SK-N-MC (cell line): ENCODE measurements around the gene MPG.

ENCODE experiments used
- DNase-seq: peaks from one replicate; pipeline ENCODE4 v3.0.0-alpha.2; 2011; ENCODE audit warnings: low read depth, low spot score
- H3K27ac ChIP-seq: fragments of 200-600 bp; sonication (generic); 2 replicates; pipeline ENCODE4 v1.5.1; 2016; ENCODE audit warnings: mixed run types
- H3K36me3 ChIP-seq: fragments of 200-600 bp; sonication (generic); 2 replicates; pipeline ENCODE4 v1.6.1; 2017; ENCODE audit warnings: antibody characterized with exemption, low read length, mixed read lengths; ENCODE audit not compliant: insufficient read depth
- H3K4me3 ChIP-seq: fragments of 200-600 bp; sonication (generic); 2 replicates; pipeline ENCODE4 v1.5.1; 2016
- H3K9ac ChIP-seq: fragments of 200-600 bp; sonication (generic); 2 replicates; pipeline ENCODE4 v1.8.0; 2017; ENCODE audit warnings: mixed run types, mixed read lengths; ENCODE audit not compliant: insufficient read length
- H3K9me3 ChIP-seq: fragments of 200-600 bp; sonication (generic); 2 replicates; pipeline ENCODE4 v1.6.1; 2017; ENCODE audit warnings: low read depth, mild to moderate bottlenecking, antibody characterized with exemption, low read length, moderate library complexity, mixed read lengths
- EZH2 ChIP-seq: fragments of 200-600 bp; sonication (generic); IDR thresholded peaks from one replicate; pipeline ENCODE4 v1.6.1; 2017; ENCODE audit warnings: antibody characterized with exemption
- FOXP2 ChIP-seq: optimal IDR thresholded peaks from 2 replicates; pipeline ENCODE3; 2011; ENCODE audit warnings: mild to moderate bottlenecking, moderate library complexity; ENCODE audit not compliant: insufficient read depth; ENCODE audit errors: extremely low read length, control extremely low read depth
- POLR2AphosphoS5 ChIP-seq: IDR thresholded peaks from 2 replicates; pipeline ENCODE4 v1.6.1; 2012; ENCODE audit warnings: mild to moderate bottlenecking, low read depth, low read length, borderline replicate concordance

The MPG gene

DNA sequence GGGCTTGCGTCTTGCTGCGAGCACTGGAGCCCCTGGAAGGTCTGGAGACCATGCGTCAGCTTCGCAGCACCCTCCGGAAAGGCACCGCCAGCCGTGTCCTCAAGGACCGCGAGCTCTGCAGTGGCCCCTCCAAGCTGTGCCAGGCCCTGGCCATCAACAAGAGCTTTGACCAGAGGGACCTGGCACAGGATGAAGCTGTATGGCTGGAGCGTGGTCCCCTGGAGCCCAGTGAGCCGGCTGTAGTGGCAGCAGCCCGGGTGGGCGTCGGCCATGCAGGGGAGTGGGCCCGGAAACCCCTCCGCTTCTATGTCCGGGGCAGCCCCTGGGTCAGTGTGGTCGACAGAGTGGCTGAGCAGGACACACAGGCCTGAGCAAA is 7.4 kb downstream of the MPG start:
- H3K9ac ChIP-seq = no peak overlapping the region
- peaks cover 6% of the 10 kb centered on the region; the same call in 1 of the 2 replicates for H3K36me3 ChIP-seq
- H3K9me3 ChIP-seq = no peaks in the 10 kb centered on the region
- no peak for DNase-seq
- H3K27ac ChIP-seq = no peak overlapping the region
- no peak overlapping the region for H3K4me3 ChIP-seq
- TF ChIP-seq FOXP2 (no peak), EZH2 (no peak), POLR2AphosphoS5 (no peak)

DNA sequence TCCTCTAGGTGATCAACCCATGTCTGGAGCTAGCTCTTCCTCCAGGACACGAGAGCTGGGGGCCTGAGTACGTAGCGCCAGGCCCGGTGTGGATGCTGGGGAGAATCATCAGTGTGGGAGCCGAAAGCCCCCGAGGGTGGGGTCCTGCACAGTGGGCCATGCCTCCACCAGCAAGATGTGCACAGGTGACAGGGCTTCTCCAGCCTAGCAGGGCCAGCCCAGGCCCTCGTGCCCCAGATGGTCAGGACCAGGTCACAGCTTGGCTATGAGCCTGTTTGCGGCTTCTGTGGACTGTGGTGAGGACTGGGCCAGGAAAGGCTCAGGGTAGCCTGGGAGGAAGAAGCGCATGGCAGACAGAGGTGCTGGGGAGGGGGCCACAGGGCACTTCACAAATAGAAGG is 7.8 kb downstream of the MPG start:
- Histone ChIP-seq H3K9ac (no peak overlapping the region), H3K36me3 (peaks cover 6% of the 10 kb centered on the region; the same call in 1 of the 2 replicates), H3K4me3 (no peak overlapping the region), H3K9me3 (no peaks in the 10 kb centered on the region), H3K27ac (no peak overlapping the region)
- DNase-seq = no peak
- no peak for TF ChIP-seq POLR2AphosphoS5
- no peak for TF ChIP-seq FOXP2

DNA sequence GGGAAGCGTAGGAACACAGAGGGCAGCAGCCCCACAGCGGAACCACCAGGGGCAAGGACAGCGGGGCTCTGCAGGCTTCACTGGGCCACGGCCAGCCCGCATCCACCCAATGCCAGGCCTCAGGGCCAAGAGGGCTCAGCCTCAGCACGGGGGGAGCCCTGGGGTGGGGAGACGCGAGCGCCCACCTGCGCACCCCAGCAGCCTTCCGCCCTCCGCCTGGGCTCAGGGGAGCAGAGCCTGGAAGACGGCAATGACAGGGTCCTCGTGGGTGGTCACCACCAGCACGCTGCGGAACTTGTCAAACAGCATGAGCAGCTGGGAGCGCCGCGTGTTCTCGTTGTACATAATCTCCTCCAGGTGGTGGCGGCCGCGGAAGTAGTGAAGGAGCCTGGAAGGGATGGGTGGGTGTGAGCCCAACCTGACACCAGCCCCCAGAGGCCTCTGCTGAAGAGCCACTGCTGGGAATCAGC is 8.5 kb downstream of the MPG start:
- H3K9ac ChIP-seq = no peak overlapping the region
- TF ChIP-seq EZH2 (no peak), POLR2AphosphoS5 (no peak), FOXP2 (no peak)
- no peak for DNase-seq
- no peaks in the 10 kb centered on the region for H3K9me3 ChIP-seq
- H3K36me3 ChIP-seq = peaks cover 6% of the 10 kb centered on the region; the same call in 1 of the 2 replicates
- no peak overlapping the region for H3K27ac ChIP-seq
- H3K4me3 ChIP-seq = no peak overlapping the region

DNA sequence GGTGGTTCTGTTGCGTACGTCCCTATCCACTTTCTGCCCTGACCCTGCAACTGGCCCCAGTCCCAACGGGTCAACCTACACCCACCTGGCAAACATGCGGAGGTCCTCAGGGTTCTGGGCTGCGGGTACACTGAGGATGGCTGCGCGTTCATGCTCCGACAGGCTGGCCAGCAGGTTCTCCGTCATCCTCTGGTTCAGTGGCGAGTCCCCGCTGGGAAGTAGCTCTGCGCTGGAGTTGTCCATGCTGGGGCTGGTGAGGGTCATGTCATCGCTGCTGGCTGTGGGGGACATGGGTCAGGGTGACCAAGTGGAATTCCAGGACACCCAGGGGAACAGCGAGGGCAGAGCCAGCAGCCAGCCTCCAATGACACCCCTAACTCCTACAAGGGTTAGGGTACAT is 10.6 kb downstream of the MPG start:
- Histone ChIP-seq H3K9ac (no peak overlapping the region), H3K27ac (no peak overlapping the region), H3K4me3 (no peak overlapping the region), H3K36me3 (peaks cover 10% of the 10 kb centered on the region; the same call in 1 of the 2 replicates), H3K9me3 (no peaks in the 10 kb centered on the region)
- DNase-seq = no peak
- no peak for TF ChIP-seq EZH2
- no peak for TF ChIP-seq POLR2AphosphoS5
- no peak for TF ChIP-seq FOXP2

DNA sequence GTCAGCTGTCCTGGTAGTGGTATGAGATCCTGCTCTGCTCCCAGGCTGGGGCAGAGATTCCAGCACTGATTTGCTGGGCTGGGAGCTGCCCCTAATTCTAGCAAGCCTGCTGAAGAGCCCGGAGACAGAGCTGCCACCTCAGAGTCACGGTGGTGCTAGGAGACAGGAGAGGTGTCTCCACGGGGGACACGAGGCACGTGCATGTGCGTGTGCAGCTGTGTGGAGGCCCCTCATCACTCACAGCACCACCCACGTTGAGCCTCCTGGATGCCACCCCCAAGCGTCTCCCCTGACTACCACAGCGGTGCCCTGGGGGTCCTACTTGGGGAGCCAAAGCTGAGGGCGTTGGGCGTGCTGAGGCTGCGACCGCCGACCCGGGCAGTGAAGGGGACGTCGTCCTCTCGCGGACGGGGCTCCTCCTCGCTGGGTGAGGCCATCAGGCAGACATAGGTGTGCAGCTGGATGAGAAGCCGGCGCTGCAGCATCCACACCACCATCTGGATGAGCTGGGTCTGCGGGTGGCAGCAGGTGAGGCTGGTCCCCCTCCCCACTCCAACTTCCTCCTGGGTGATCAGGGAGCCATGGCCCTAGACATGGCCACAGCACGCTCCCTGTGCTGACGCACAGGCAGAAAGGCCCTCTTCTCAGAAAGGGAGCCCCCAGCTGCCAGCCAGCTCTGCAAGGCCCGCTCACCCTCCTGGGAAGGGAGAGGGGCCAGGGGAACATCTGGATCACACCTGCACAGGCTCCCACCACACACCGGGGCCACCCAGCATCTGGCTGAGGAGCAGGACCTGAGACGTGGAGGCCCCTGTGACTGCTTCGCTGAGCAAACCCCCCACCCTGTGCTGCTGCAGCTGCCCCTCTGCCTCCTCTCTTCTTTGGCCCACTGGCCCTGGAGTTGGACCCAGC is 11.6 kb downstream of the MPG start:
- H3K27ac ChIP-seq = no peak overlapping the region
- H3K4me3 ChIP-seq = no peak overlapping the region
- no peak for DNase-seq
- no peak overlapping the region for H3K9ac ChIP-seq
- no peaks in the 10 kb centered on the region for H3K9me3 ChIP-seq
- H3K36me3 ChIP-seq = peaks cover 10% of the 10 kb centered on the region; the same call in 1 of the 2 replicates
- no peak; the same call in 1 of the 2 replicates for TF ChIP-seq POLR2AphosphoS5
- no peak for TF ChIP-seq FOXP2
- TF ChIP-seq EZH2 = no peak

DNA sequence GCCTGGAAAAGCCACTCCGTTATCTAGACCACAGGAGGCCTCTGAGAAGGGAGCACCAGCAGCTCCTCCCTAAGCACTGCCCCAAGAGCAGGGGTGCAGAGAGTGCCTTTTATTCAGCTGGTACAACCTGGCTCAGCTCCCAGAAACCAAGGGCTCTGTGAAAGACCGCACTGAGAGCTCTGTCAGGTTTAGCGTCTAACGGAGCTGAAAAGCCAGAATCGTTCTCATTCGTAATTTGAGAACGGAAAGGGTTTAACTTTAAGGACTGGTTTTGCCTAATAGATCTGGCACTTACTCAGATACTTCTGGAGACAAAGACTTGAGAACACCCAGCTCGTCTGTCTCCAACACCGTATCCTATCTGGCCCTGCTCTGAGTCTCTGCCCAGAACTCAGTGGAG is 13.5 kb downstream of the MPG start:
- peak overlapping the region; percentile 61 for H3K27ac ChIP-seq
- peaks cover 7% of the 10 kb centered on the region; the same call in 1 of the 2 replicates for H3K36me3 ChIP-seq
- TF ChIP-seq EZH2 (no peak), POLR2AphosphoS5 (no peak), FOXP2 (no peak)
- H3K9ac ChIP-seq = no peak overlapping the region
- DNase-seq = no peak
- H3K9me3 ChIP-seq = no peaks in the 10 kb centered on the region
- H3K4me3 ChIP-seq = no peak overlapping the region

DNA sequence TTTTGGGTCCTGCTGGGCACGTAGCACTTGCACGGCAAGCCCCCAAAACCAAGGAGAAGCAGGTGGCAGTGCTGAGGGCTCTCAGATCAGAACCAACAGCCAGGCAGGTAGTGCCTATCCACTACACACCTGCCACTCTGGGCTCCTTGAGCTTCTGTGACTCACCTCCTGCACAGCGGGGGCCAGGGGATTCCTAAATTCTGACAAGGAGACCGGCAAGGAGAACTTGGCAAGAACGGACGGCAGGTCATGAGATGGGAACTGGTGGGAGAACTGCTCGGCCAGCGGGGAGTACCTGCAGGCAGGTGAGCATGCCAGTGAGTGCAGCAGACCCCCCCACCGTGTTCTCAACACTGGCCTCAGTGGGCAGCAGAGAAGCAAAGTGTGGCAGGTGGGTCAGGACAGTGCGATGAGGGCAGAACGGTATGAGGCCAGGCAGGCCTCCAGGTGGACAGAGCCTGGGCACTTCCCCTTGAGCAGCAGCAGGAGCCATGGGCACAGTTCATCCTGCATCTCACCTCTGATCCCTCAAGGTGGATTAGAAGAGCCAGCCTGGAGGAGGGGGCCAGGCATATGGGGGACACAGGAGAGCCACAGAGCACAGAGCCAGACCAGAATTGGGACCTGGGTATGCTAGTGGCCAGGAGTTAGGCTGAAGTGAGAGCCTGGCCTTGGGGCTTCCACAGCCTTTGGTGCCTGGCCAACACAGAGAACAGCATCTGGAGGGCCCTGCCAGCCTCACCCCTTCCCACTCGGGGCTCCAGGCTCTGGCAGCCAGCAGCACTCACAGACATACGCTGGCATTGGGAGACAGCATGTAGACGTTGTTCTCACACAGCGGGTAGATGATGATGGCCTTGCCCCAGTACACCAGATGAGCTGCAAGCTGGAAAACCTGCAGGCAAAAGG is 14.7 kb downstream of the MPG start:
- no peak for DNase-seq
- no peaks in the 10 kb centered on the region for H3K9me3 ChIP-seq
- H3K36me3 ChIP-seq = peaks cover 4% of the 10 kb centered on the region; the same call in 1 of the 2 replicates
- no peak overlapping the region for H3K9ac ChIP-seq
- no peak overlapping the region for H3K4me3 ChIP-seq
- TF ChIP-seq EZH2 (no peak), POLR2AphosphoS5 (no peak), FOXP2 (no peak)
- H3K27ac ChIP-seq = no peak overlapping the region

DNA sequence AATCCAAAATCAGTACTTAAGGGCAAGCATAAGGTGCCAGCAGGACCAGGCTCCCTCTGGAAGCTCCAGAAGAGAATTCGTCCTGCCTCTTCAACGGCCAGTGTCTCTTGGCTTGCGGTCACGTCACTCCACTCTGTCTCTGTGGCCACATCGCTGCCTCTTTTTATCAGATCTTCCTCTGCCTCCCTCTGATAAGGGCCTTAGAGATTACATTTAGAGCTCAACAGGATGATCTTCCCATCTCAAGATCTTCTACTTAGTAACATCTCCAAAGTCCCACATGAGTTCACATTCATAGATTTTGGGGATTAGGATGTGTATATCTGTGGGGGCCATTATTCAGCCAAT is 16.9 kb downstream of the MPG start:
- Histone ChIP-seq H3K9me3 (no peaks in the 10 kb centered on the region), H3K9ac (no peak overlapping the region), H3K27ac (no peak overlapping the region), H3K4me3 (no peak overlapping the region), H3K36me3 (peaks cover 4% of the 10 kb centered on the region; the same call in 1 of the 2 replicates)
- no peak for DNase-seq
- TF ChIP-seq EZH2 = no peak
